Cardiac fibroblast (primary cell): ENCODE measurements around the gene PRKN.
A peak's percentile ranks its signal among the peaks of the same experiment; 100 is the strongest.

ENCODE experiments used
- DNase-seq, 2 donors: peaks; one replicate each; pipeline versions ENCODE4 v3.0.0 to v3.0.0-alpha.2; 2010; ENCODE audit warnings: low read depth in 2 of 2
- H3K4me3 ChIP-seq, 2 donors: replicated peaks in 1 of 2; 1 replicate in 1 of 2; 2 replicates in 1 of 2; pipeline ENCODE4 v1.5.1; 2011; ENCODE audit warnings: low read depth in 2 of 2, low read length in 2 of 2, mild to moderate bottlenecking in 2 of 2, moderate library complexity in 1 of 2
- TF ChIP-seq, protein P1 (sequence below): IDR thresholded peaks from one replicate; pipeline ENCODE4 v1.5.1; 2011; ENCODE audit warnings: low read depth, mild to moderate bottlenecking, low read length, inconsistent platforms

Gene PRKN

DNA sequence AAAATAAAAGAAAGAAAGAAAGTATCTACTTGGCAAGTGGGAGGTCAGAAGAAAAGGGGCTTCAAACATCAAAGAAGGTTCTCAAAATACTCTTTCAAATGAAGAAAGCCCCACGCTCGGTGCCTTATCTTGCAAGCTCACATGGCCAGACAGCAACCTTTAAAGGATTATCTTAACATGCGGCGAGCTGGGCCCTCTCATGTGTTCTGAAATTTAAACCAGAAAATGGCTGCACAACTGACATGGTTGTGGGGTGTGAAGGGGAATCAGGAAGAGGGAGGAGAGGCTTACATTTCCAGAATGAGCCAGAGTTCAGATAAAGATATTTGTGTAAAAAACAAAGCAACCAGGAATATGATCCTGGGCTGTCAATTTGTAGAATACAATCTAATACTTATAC, 363.1 kb downstream of the PRKN start:
- DNase-seq, result no peak
- H3K4me3 ChIP-seq, result no peak overlapping the region
- TF ChIP-seq, protein P1, sequence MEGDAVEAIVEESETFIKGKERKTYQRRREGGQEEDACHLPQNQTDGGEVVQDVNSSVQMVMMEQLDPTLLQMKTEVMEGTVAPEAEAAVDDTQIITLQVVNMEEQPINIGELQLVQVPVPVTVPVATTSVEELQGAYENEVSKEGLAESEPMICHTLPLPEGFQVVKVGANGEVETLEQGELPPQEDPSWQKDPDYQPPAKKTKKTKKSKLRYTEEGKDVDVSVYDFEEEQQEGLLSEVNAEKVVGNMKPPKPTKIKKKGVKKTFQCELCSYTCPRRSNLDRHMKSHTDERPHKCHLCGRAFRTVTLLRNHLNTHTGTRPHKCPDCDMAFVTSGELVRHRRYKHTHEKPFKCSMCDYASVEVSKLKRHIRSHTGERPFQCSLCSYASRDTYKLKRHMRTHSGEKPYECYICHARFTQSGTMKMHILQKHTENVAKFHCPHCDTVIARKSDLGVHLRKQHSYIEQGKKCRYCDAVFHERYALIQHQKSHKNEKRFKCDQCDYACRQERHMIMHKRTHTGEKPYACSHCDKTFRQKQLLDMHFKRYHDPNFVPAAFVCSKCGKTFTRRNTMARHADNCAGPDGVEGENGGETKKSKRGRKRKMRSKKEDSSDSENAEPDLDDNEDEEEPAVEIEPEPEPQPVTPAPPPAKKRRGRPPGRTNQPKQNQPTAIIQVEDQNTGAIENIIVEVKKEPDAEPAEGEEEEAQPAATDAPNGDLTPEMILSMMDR, result no peak

DNA sequence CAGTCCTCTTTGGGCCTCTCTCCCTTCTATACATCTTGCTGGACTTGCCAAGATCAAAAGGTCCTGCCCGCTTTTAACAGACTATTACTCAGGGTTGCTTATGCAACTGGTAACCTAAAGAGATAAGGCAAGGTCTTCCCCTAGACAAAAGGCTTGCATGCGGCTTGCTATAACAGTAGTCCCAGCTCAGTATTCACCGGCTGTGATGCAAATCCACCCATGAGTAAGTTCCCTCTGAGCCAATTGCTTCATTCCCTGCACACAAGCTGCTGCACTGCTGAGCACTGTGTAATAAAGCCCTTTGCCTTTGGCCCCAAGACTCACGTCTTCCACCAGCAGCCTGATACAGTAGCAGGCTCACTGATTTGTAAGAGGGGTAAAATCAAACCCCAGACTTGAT, 363.8 kb downstream of the PRKN start:
- DNase-seq, result peak; percentile 17 to 41
- TF ChIP-seq, protein P1, result no peak
- H3K4me3 ChIP-seq, result no peak overlapping the region

DNA sequence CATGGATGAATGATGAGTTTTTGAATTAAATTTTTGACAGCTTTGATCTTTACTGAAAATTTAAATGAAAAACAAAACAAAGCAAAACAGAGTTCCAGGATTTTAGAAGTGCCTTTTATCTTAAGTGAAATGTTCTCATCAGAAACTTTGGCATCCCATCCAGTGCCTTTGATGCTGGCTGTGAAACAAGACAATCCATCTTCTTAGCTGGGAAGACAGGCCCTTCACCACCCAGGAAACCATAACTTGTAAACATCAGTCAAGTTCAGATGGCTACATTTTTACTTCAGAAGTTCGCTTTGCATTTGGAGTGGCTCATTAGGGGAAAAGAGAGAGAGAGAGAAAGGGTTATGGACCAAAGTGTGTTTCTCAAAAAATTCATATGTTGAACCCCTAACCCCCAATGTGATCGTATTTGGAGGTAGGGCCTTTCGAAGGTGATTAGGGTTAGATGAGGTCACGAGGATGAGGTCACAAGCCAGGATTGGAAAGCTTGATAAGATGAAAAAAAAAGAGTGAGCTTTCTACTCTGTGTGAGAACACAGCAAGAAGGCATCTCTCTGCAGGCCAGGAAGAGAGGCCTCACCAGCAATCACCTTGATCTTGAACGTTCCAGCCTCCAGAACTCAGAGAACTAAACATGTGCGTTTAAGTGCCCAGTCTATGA, 366.5 kb downstream of the PRKN start:
- no peak overlapping the region for H3K4me3 ChIP-seq
- TF ChIP-seq, protein P1, result no peak
- DNase-seq, result no peak

DNA sequence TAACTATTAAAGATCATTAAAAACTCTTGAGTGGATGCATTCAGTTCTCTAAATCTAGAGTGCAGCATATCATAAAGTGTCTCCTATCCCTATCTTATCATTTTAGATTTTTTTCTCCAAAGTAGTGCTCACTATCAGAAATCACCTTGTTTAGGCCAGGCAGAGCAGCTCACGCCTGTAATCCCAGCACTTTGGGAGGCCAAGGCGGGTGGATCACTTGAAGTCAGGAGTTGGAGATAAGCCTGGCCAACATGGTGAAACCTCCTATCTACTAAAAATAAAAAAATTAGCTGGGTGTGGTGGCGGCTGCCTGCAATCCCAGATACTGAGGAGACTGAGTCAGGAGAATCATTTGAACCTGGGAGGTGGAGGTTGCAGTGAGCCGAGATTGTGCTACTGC, 368.9 kb downstream of the PRKN start:
- no peak for DNase-seq
- TF ChIP-seq, protein P1, result no peak
- H3K4me3 ChIP-seq, result no peak overlapping the region

DNA sequence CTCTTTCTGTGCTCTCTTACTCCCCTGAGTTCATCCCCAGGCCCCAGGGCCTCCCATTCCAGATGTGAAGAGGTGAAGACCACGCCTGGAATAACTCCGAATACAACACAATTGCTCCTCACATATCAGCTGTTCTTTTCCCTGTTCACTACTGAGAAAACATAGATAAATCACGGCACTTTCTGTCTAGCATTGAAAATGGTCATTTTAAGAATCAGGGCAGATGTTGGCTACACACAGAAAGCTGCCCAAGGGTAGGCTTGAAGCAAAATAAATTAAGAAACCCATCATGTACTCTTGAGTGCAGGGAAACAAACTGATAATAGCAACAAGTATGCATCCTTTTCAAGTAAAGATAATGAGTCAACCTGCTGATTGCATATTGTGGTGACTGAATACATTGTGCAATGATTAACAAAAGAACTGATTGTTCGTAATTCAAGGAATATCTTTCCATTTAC, 382.5 kb downstream of the PRKN start:
- DNase-seq, result peak; percentile 22 to 51
- TF ChIP-seq, protein P1, result no peak
- no peak overlapping the region for H3K4me3 ChIP-seq

DNA sequence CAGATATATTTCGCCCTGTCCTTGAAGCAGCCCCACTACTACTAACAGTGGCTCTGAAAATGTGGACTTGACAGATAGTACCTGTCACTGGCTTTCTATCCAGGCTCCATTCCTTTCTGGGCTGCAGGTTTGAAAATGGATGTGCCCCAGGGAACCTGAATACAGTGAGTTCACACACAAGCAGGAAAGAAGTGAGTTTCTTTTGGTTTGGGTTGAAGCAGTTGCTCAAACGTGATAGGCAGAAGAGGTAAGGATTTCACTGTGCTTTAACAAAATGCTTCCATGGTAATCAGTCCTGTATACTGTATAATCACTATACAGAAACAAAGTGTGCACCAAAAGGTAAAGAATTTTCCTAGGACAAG, 382.9 kb downstream of the PRKN start:
- TF ChIP-seq, protein P1, result no peak
- DNase-seq, result no peak
- no peak overlapping the region for H3K4me3 ChIP-seq
